OCI-LY3 (cell line): Measurements from ENCODE around the gene CCDC159.

Source experiments
- CTCF ChIP-seq: fragments of 200-600, 300-600 bp; sonication (generic); IDR thresholded peaks from 2 replicates; pipeline ENCODE4 v1.5.1; 2014; ENCODE audit warnings: antibody characterized with exemption, low read length, low read depth
- EZH2phosphoT487 ChIP-seq: fragments of 200-600 bp; shearing (Covaris generic); IDR thresholded peaks from 2 replicates; pipeline ENCODE4 v1.6.1; 2018; ENCODE audit warnings: antibody characterized with exemption, mixed run types, low read depth

- TF ChIP-seq CTCF (no peak), EZH2phosphoT487 (no peak)
Measured at GRCh38 chr19:11338569-11339253, 7.6 kb upstream of the CCDC159 start.
